Measurements from ENCODE around the gene DVL1.

DVL1 gene

GRCh38 chr1:1295154-1295923 lies 53.9 kb downstream of the DVL1 start:
- DNase-seq, result no peak

GRCh38 chr1:1294250-1294890 lies 54.8 kb downstream of the DVL1 start:
- DNase-seq, result no peak

GRCh38 chr1:1293263-1294249 lies 55.7 kb downstream of the DVL1 start:
- no peak for DNase-seq

GRCh38 chr1:1292851-1293250 lies 56.4 kb downstream of the DVL1 start:
- DNase-seq, result no peak

- DNase-seq, result no peak
These were observed 56.8 kb downstream of the DVL1 start for GRCh38 chr1:1292442-1292779.

- DNase-seq, result peak; percentile 78
These were observed 57.4 kb downstream of the DVL1 start for GRCh38 chr1:1291548-1292441.

- DNase-seq, result peak; percentile 27
These were observed 58.1 kb downstream of the DVL1 start for GRCh38 chr1:1291023-1291528.

- DNase-seq, result peak; percentile 19
These were observed 58.9 kb downstream of the DVL1 start for GRCh38 chr1:1290238-1290731.

GRCh38 chr1:1287288-1288110 lies 61.7 kb downstream of the DVL1 start:
- DNase-seq, result no peak

GRCh38 chr1:1286313-1287261 lies 62.6 kb downstream of the DVL1 start:
- DNase-seq, result no peak

- no peak for DNase-seq
These were observed 63.5 kb downstream of the DVL1 start for GRCh38 chr1:1285611-1286311.
